ENCODE data around the gene LYZL1. TPM values are rescaled to one million over a fixed set of nuclear protein-coding genes. Genes with fewer than 3 reads are reported as not detected.
"Not testable (repeated sequence)": the region's sequence is repeated elsewhere in the genome, so short reads cannot be mapped to it uniquely, and the experiment has no call there.

The LYZL1 gene
- total RNA-seq, 1 donor from 2014 or later = not detected

DNA sequence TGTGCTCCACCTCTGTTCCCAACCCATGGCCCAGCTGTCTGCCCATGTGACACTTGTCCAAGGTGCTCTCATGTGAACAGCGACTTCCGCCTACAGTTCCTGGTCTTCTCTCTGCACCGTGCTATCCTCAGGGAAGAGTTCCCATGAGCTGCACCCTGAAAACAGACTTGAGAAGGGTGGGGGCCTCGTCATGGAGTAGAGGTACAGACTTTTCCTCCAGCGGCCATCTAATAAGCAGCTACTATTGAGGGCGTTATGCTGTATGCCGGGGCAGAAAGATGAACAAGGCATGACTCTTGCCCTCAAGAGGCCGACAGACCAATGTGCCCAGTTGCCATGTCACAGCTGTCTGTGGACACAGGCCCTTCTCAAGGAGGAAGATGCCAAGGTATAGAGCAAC lies 25.4 kb upstream of the LYZL1 start:
- DNase-seq = no peak

DNA sequence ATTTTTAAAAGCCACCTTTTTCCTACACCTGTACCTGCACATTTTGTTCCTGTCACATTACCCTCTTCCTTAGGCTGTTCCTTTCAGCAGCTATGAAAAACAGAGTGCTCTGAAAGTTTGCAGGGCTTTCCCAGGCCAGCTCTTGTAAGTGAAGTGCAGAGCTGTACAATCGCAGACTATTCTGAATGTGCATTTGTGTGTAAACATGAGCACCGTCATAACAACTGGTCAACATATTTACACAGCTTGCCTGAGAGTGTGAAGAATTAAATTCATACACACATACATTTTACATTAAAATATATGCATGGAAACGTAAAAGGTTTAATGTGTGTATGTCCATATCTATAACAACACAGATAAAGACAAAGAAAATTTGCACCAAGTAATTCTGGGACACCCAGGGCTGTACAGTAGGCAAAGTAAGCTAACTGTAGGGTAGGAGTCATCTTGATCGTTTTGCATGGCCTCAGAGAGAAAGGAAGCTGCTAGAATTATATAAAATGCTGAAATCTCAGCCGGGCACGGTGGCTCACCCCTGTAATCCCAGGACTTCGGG lies 23.6 kb upstream of the LYZL1 start:
- no peak for DNase-seq

DNA sequence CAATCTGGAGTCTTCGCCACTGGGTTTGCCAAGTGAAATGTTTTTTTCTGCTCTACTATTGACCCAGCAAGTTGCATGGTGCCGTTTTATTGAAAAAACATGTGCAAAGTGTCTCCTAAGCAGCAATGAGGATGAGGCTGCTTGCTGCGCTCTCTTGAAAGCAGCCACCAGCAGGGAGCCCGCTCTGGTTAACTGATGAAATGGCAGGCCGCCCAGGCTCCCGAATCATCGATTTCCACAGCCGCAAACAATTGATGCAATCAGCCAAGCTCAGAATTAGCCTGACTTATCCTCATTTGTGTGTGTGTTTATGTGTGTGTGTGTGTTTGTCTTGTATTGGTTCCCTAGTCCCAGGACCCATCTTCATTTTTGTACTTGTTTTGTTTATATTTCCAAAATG lies 22.2 kb upstream of the LYZL1 start:
- no peak for DNase-seq

DNA sequence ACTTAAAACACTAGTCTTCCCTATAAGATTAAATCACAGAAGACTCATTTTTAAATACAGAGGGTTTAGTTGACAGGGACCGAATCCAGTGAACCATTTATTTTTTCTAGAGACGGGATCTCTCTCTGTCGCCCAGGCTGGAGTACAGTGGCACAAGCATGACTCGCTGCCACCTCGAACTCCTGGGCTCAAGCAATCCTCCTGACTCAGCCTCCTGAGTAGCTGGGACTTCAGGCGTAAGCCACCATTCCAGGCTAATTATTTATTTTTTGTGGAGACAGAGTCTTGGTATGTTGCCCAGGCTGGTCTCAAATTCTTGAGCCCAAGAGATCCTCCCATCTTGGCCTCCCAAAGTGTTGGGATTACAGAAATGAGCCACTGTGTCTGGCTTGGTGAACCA lies 20.9 kb upstream of the LYZL1 start:
- no peak for DNase-seq

DNA sequence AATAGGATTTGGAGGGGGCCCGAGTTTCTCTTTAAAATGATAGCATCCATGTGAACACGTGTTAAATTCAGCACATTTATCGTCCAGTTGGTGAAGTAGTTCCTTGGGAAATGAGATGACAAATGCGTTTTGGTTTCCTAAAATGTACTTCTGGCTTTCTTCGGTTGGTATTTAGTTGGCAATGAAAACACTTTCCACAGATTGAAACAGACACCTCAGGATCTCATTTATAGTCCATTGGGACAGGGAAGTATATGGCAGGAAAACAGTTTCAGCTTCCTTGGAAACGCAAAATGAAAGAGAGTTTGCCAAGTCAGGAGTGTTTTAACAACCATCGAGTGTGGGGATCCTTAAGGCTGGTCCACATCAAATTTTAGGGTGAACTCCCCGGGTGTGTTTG lies 19.4 kb upstream of the LYZL1 start:
- no peak for DNase-seq

DNA sequence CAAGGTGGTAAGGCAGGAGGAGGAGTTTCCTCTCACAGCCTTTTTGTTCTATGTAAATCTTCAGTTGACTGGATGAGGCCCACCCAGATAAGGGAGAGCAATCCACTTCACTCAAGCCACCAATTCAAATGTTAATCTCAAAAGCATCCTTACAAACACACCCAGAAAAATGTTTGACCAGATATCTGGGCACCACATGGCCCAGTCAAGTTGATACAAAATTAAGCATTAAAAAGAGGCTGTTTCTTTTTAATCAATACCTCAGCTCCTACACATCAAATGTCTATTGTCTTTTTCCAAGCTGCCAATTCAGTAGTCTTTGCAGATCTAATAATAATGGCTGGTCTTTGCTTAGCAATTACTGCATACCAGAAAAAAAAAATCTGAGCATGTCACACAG lies 18.0 kb upstream of the LYZL1 start:
- no peak for DNase-seq

DNA sequence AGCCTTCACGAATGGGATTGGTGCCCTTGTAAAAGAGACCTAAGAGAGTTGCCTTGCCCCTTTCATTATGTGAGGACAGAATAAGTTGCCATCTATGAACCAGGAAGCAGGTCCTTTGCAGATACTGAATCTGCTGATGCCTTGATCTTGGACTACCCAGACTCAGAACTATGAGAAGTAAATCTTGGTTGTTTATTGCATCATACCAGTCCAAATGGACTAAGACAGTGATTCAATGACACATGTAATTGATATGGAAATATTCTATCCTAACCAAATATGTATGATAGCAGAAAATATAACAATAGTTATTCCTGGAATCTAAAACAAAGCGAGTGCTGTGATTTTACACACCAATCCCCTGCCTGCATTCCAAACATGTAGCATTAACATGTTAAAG lies 17.0 kb upstream of the LYZL1 start:
- DNase-seq = no peak

DNA sequence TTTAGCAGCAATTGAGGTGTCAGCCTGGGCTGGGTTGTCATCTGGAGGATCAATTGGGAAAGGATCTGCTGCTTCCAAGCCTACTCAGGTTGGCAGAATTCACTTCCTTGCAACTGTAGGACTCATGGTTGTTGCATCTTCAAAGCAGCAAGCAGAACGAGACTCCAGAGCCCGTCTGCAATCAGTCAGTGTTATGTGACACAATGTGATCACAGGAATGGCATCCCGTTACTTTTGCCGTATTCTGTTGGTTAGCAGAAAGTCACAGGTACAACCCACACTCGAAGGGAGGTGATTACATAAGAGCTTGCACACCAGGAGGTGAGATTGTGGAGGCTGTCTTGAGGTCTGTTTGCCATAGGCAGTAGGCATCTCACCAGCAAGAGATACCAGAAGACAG lies 15.4 kb upstream of the LYZL1 start:
- no peak for DNase-seq

DNA sequence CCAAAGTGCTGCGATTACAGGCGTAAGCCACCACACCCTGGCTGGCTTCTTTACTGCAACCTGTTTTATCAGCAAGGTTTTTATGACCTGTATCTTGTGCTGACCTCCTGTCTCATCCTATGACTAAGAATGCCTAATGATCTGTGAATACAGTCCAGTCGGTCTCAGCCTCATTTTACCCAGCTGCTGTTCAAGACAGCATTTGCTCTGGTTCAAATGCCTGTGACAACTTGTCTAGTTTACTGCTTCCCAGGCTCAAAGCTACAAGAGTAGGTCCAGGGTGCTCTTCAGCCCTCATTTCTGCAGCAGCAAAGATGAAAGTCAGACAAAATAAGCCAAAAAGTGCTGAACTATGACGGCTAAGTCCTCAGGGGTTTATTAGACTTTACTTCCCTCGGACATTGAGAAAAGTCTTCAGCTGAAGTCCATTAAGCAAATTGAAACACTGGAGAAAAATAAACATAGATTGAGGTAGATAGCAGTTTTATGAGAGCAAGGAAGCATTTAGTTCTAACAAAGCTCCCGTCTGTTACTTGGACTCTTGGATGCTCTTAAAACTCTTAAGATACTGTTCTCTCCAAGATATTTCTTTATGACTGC lies 12.5 kb upstream of the LYZL1 start:
- no peak for DNase-seq

DNA sequence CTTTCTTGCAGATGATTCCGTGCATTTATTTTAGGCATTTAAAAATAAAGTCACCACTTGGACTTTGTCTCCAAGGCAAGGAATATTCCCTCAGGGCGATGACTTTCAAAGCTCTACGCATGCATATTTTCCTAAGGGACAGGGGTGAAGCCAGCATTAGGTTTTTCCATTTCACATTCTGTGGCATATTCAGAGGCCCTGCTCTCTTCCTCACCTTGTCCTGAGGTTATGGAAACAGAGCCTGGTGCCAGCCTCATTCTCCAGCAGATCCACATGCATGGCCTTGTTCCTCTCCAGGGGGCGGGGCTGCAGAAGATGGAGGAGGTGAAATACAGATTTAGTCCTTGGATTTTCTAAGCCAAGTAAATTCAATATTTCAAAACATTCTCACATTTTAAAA lies 11.6 kb upstream of the LYZL1 start:
- DNase-seq = no peak

DNA sequence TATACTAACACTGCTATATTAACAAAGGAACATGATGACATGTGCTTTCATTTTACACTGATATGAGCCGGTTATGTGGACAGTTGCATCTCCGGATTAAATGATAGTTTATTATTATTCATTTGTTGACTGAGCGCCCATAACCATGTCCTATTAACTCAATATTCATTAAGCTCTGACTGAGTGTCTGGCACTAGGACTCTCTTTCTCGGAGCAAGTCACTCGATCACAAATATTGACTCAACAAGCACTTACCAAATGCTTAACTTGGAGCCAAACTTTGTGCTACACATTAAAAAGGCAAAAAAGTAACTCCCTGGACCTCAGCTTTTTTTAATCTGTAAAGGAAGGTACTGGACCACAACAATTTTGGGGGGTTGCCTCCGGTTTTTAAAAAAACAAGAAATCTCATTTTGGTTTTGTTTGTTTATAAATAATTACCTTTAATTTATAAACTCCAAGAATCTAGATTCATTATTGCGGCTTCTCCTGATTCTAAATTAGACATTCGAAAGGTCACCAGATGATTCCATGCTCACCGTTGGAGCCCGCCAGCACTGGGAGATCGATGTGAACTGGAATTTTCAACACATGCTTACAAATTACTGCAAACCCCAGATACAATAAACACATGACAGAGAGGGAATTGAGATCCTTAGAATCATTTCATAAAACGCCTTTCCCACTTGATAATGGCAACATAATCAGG lies 8.9 kb upstream of the LYZL1 start:
- DNase-seq = no peak

DNA sequence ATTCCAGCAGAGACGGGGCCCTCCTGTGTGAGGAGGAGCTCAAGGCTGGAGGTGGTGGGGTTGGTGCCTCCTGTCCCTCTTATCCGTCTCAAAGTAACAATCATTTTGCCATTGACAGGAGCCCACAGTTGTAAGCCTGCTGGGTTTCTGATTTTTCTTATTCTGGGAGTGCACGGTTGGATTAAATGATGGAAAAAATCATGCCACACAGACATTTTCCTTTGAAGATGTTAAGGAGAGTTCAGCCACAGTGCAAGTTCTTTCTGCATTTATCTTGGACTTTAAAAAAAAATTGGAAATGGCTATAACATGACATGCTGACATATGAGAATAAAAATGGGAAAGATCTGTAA lies 8.4 kb upstream of the LYZL1 start:
- DNase-seq = no peak

DNA sequence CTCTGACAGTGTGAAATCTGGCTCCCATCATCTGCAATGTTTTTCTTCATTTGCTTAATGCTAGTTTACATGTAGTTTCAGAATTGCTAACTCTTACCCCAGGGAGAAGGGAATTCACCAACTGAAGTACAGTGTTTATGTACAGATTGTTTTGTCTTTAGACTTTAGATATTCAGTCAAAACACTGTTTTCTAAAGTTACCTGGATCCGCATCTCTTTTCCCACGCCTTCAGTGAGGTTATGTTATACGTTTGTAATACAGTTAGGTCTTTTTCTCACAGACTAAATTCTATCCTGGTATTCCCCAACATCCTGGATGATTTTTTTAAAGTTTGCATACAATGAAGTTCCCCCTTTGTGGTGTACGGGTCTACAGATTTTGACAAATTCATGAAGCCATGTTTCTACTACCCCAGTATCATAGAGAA lies 3.2 kb upstream of the LYZL1 start:
- no peak for DNase-seq

DNA sequence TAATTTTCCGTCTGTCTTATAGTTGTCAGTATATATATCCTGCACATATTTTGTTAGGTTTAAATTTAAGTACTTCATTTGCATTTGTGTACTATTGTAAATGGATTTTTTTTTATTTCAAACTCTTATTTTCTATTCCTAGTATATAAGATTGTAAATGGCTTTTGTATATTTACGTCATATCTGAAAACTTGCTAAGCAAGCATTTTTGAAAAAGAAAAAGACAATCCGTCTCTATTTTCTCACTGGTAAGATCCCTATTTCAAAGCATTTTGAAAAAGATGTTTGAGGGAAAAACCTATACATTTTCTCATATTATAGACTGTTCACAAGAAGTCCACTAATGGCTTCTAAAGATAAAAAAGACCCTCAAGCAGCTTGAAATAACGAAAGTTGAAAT lies 1.2 kb upstream of the LYZL1 start:
- DNase-seq = no peak

DNA sequence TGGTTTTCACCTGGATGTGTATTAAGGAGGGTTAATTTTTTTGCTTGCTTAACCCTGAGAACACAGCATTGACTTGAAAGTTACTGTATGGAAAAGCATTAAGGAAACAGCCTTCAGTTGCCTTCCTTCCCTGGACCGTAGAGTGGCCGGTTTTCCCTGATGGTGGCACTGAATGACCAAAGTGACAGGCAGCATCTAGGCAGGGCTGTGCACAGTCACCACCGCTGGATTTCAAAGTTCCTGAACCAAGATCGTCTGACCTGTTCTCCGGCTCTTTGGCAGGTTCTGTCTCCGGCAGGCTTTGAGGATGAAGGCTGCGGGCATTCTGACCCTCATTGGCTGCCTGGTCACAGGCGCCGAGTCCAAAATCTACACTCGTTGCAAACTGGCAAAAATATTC lies 2.7 kb downstream of the LYZL1 start:
- DNase-seq = not testable (repeated sequence)

DNA sequence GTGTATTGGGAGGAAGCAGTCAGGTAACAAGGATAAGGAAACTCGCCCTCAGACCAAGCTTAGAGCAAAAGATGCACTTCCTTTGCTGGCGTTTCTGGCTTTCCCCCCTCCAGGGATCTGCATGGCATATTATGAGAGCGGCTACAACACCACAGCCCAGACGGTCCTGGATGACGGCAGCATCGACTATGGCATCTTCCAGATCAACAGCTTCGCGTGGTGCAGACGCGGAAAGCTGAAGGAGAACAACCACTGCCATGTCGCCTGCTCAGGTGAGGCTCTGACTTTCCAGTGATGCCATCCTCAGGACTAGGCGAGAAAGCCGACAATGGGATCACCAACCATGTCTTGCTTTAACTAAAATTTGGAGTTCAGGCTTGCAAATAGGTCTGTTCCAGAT lies 3.5 kb downstream of the LYZL1 start:
- not testable (repeated sequence) for DNase-seq

DNA sequence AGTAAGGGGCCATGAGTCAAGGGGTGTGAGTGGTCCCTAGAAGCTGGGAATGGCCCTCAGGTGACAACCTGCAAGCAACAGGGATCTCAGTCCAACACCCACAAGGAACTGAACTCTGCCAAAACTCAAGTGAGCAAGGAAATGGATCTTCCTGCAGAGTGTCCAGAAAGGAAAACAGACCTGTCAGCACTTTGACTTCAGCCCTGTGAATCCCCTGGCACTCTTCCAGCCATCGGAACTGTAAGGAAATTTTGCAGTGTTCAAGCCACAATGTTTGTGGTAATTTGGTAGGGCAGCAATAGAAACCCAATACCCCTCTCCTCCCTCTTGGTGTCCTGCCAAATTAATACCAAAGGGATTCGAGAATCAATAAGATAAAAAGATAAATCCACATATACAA lies 6.9 kb downstream of the LYZL1 start:
- DNase-seq = no peak

DNA sequence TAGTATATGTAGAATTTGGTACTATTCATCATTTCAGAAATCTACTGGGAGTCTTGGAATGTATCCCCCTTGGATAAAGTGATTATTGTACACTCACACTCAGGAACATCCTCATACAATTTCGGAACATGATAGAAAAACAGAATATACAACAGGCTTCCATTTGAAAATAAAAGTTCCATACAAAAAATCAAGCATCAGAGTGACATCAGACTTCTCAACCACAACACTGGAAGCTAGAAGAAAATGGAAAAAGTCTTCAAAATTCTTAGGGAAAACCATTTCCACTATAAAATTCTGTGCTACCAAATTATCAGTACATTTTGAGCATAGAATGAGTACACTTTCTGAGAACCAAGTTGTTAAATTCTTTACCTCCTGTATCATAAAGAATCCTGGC lies 8.8 kb downstream of the LYZL1 start:
- DNase-seq = no peak

DNA sequence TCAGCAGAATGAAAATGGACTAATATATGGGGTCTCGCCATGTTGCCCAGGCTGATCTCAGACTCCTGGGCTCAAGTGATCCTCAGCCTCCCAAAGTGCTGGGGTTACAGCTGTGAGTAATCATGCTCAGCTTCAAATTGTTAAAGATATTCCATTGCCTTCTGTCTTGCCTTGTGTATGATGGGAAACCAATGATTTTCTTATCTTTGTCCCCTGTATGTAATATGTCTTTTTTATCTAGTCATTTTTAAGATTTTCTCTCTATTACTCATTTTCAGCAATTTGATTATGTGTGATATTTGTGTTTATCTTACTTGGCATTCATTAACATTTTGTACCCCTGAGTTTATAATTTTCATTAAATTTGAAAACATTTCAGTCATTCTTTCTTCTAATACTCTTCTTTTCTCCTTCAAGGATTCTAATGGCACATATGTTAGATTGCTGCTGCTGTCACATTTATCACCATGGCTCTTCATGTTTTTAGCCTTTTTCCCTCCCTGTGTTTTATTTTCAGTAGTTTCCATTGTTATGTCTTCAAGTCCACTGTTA lies 12.6 kb downstream of the LYZL1 start:
- no peak for DNase-seq

DNA sequence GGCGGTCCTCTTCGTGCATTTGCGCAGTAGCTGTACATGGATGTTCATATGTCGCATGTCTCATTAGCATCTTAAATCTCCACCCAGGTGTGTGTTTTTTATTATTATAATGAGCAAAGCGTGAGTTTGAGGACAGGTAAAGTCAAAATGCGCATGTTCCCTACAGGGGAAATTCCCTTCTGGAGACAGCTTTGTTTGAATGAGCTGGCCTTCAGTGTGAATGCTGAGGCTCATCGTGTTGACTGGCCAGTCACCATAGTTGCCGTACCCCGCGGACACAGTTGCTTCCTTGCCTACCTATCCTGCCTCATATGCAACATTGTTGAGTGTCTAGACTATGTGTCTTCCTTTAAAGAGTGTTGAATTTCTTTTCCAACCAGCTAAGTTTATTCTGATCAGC lies 13.6 kb downstream of the LYZL1 start:
- DNase-seq = no peak

DNA sequence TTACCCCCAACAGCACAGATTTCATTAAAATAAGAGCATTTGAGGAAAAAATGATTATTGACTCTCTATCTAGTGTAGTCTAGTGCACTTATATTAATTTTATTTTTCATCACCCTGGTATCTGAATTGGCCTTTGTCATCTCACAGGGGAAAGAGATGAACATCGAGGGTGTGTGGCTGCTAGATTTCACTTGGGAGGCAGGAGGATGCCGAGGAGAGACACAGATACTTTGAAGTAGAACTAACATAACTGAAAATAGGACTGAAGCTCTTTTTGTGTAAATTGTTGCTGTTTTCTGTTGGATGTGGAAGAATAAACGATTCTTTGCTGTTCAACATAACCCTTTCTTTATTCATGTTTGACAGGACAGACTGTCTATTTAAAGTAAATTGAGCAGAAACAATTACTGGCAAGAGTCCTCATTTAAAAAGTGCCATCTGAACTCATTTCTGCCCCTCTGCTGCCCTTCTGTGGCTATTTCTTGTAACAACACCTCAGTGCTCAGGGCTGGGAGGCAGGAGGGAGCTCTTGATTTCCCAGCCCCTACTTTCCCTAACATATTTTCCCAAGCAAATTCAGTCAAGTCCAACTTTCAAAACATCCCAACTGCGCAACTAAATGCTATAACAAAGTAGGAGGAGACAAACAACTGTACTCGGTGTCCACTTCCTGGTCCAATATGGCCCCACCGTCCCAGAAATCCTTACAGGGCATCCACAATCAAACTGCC lies 15.6 kb downstream of the LYZL1 start:
- DNase-seq = peak; percentile 78

DNA sequence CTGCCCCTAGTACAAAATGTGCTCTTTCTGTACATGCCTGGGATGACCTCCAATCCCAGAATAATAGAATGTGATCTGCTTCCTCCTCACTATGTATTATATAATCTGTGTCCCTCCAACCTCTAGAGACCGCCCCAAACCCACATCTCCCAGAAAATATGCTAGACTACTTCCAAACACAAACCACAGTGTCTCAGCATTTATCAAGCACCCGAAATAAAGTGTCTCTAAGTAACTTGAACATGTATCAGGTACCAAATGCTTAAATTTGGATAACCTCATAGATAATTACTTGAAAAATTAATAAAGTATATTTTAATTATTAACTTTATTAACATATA lies 16.1 kb downstream of the LYZL1 start:
- DNase-seq = no peak

DNA sequence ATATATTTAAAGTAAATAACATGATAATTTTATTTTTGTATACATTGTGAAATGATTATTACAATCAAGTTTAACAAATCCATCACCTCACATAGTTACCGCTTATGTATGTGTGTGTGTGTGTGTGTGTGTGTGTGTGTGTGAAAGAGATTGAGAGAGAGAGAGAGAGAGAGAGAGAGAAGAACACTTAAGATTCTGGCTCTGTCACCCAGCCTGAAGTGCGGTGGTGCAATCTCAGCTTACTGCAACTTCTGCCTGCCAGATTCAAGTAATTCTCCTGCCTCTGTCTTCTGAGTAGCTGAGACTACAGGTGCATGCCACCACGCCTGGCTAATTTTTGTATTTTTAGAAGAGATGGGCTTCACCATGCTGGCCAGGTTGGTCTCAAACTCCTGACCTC lies 17.8 kb downstream of the LYZL1 start:
- no peak for DNase-seq

Data from skin of body (tissue), 2 donors.